ENCODE measurements around the gene NAGK. TPM values are rescaled to one million over a fixed set of nuclear protein-coding genes. Genes with fewer than 3 reads are reported as not detected.

Gene NAGK
- total and polyA plus RNA-seq, 9 of the 15 experiments (the other 6 are each of a cell fraction or from before 2014, with no cell fraction given): 4.9 to 14.9 (median 10.6) TPM

DNA sequence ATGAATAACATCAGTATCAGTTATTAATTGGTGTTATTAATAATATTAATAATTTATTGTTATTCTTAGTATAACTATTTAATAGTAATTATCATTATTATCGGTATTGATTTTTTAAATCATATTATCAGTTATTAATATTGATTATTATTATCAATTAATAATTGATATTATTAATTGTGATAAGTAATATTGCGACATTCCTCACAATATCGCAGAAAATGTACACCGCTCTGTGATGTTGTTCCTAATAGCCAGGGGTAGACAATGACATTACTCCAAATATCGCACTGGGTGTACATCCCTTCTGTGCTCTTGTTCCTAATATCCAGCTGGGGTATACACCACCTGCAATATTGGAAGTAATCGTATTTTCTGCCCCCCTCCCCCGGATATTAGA is 23.3 kb upstream of the NAGK start:
- H2AFZ ChIP-seq (ENCODE audit: low read depth, low read length): no peak overlapping the region
- H3K36me3 ChIP-seq (ENCODE audit: control insufficient read depth, insufficient read depth, low read length): no peaks in the 10 kb centered on the region
- ATAC-seq (no peak), FAIRE-seq (no peak), DNase-seq (ENCODE audit: extremely low read depth in 1 of 4, low spot score in 3 of 4) (no peak)
- TF ChIP-seq HNRNPUL1 (IDR thresholded peaks at IDR 0.05; ENCODE audit: low read length) (no peak), DACH1 (IDR thresholded peaks at IDR 0.05; ENCODE audit: partially characterized antibody) (peak; percentile 74), RFX1 (IDR thresholded peaks at IDR 0.05) (no peak), ZNF274 (IDR thresholded peaks at IDR 0.05; ENCODE audit: borderline replicate concordance, low read depth, low read length) (no peak), BCOR (IDR thresholded peaks at IDR 0.05) (no peak), ZNF232 (CRISPR knock-in tag; IDR thresholded peaks at IDR 0.05) (peak; percentile 18; the same call in 1 of the 2 replicates), CEBPZ (IDR thresholded peaks at IDR 0.05; ENCODE audit: borderline replicate concordance, low read depth, low read length) (no peak), RB1 (IDR thresholded peaks at IDR 0.05; ENCODE audit: low read depth) (no peak)
- TF ChIP-seq, protein P1, sequence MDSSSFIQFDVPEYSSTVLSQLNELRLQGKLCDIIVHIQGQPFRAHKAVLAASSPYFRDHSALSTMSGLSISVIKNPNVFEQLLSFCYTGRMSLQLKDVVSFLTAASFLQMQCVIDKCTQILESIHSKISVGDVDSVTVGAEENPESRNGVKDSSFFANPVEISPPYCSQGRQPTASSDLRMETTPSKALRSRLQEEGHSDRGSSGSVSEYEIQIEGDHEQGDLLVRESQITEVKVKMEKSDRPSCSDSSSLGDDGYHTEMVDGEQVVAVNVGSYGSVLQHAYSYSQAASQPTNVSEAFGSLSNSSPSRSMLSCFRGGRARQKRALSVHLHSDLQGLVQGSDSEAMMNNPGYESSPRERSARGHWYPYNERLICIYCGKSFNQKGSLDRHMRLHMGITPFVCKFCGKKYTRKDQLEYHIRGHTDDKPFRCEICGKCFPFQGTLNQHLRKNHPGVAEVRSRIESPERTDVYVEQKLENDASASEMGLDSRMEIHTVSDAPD (CRISPR knock-in tag; IDR thresholded peaks at IDR 0.05): no peak
- TF ChIP-seq, protein P2, sequence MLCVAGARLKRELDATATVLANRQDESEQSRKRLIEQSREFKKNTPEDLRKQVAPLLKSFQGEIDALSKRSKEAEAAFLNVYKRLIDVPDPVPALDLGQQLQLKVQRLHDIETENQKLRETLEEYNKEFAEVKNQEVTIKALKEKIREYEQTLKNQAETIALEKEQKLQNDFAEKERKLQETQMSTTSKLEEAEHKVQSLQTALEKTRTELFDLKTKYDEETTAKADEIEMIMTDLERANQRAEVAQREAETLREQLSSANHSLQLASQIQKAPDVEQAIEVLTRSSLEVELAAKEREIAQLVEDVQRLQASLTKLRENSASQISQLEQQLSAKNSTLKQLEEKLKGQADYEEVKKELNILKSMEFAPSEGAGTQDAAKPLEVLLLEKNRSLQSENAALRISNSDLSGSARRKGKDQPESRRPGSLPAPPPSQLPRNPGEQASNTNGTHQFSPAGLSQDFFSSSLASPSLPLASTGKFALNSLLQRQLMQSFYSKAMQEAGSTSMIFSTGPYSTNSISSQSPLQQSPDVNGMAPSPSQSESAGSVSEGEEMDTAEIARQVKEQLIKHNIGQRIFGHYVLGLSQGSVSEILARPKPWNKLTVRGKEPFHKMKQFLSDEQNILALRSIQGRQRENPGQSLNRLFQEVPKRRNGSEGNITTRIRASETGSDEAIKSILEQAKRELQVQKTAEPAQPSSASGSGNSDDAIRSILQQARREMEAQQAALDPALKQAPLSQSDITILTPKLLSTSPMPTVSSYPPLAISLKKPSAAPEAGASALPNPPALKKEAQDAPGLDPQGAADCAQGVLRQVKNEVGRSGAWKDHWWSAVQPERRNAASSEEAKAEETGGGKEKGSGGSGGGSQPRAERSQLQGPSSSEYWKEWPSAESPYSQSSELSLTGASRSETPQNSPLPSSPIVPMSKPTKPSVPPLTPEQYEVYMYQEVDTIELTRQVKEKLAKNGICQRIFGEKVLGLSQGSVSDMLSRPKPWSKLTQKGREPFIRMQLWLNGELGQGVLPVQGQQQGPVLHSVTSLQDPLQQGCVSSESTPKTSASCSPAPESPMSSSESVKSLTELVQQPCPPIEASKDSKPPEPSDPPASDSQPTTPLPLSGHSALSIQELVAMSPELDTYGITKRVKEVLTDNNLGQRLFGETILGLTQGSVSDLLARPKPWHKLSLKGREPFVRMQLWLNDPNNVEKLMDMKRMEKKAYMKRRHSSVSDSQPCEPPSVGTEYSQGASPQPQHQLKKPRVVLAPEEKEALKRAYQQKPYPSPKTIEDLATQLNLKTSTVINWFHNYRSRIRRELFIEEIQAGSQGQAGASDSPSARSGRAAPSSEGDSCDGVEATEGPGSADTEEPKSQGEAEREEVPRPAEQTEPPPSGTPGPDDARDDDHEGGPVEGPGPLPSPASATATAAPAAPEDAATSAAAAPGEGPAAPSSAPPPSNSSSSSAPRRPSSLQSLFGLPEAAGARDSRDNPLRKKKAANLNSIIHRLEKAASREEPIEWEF (CRISPR knock-in tag; IDR thresholded peaks at IDR 0.05): peak; percentile 98
- H3K9me3 ChIP-seq (replicated peaks; ENCODE audit: control insufficient read depth, insufficient read depth, low read depth, low read length): no peaks in the 10 kb centered on the region
- no peak overlapping the region for H3K4me2 ChIP-seq (ENCODE audit: insufficient read depth, low read length)
- H3K9me1 ChIP-seq (ENCODE audit: control insufficient read depth, insufficient read depth, low read length): no peaks in the 10 kb centered on the region
- in situ Hi-C loops (cut with MboI): no loop called here
- WGBS (ENCODE audit: insufficient coverage, low coverage, missing lambda C conversion rate): 24% methylated on average over 7 of the region's 7 CpGs
- H3K27me3 ChIP-seq (ENCODE audit: control insufficient read depth in 2 of 2, insufficient read depth in 2 of 2, low read length in 2 of 2): peaks cover 10 to 49% of the 10 kb centered on the region in 2 experiments; a peak in 4 of 5 replicates
- H3K9ac ChIP-seq (ENCODE audit: insufficient read depth in 1 of 2, low read depth in 2 of 2, low read length in 2 of 2): no peak overlapping the region
- H3K79me2 ChIP-seq (ENCODE audit: control insufficient read depth, insufficient read depth, low read length): no peaks in the 10 kb centered on the region
- H3K27ac ChIP-seq (ENCODE audit: extremely low read depth, low read depth, low read length): no peak overlapping the region
- intact Hi-C loops (cut with micrococcal nuclease): no loop called here
- H3K4me3 ChIP-seq: no peak overlapping the region
- ChIA-PET POLR2A (no interaction called here), CTCF (ENCODE audit: low intra/inter-chr PET ratio) (no interaction called here)
- no peaks in the 10 kb centered on the region for H4K20me1 ChIP-seq (replicated peaks; ENCODE audit: control insufficient read depth, insufficient read depth, low read length)
- BruUV-seq (replicated peaks): no TSS peak
- H3K4me1 ChIP-seq (replicated peaks in 1 of 2; ENCODE audit: control insufficient read depth in 2 of 2, insufficient read depth in 2 of 2, low read length in 2 of 2): peaks cover 0 to 4% of the 10 kb centered on the region in 2 experiments; a peak in 3 of 5 replicates

All from K562 (cell line).